ENCODE measurements around the gene DCAF17.

The DCAF17 gene

DNA sequence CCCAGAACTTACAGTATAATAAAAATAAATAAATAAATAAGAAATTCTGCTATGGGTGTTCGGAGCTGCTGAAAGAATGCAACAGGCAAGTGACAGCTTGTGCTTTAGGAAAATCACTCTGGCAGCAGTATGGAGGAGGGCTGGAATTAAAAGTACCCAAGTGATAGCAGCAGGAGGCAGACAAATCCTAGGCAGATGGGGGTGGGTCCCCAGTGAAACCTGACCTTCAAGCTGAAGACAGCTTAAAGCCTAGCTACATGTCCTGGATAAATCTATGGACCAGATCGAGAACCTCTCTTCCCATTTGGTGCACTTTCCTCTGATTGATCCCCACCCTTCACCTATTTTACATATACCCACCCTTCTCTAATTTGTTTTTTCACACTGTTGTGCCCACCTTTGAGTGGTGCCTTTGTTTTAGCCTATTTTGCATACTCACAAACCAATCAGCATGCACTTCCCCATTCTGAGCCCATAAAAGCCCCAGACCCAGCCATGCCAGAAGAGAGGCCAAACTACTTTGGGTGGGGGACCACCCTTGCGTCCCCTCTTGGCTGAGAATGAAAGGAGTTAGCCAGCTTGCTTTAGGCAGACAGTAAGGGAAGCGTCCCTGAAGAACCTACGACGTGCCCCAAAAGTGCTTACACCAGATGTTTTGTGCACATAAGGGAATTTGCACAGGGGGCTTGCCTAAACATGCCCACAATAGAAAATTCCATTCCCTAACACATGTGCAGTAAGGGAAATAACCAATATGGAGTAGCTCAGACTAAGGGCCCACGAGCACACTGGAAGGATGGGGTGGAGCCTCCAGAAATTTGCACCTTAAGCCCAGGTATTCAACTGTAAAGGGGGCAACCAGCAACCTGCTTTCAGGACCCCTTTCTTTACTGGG, 3.3 kb upstream of the DCAF17 start:
- H3K27ac ChIP-seq, result no peak overlapping the region; the same call in 1 of the 2 replicates
- TF ChIP-seq, protein P1, sequence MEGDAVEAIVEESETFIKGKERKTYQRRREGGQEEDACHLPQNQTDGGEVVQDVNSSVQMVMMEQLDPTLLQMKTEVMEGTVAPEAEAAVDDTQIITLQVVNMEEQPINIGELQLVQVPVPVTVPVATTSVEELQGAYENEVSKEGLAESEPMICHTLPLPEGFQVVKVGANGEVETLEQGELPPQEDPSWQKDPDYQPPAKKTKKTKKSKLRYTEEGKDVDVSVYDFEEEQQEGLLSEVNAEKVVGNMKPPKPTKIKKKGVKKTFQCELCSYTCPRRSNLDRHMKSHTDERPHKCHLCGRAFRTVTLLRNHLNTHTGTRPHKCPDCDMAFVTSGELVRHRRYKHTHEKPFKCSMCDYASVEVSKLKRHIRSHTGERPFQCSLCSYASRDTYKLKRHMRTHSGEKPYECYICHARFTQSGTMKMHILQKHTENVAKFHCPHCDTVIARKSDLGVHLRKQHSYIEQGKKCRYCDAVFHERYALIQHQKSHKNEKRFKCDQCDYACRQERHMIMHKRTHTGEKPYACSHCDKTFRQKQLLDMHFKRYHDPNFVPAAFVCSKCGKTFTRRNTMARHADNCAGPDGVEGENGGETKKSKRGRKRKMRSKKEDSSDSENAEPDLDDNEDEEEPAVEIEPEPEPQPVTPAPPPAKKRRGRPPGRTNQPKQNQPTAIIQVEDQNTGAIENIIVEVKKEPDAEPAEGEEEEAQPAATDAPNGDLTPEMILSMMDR (conservative IDR thresholded peaks at IDR 0.05), result no peak
- TF ChIP-seq ZFX (IDR thresholded peaks at IDR 0.05), result no peak

DNA sequence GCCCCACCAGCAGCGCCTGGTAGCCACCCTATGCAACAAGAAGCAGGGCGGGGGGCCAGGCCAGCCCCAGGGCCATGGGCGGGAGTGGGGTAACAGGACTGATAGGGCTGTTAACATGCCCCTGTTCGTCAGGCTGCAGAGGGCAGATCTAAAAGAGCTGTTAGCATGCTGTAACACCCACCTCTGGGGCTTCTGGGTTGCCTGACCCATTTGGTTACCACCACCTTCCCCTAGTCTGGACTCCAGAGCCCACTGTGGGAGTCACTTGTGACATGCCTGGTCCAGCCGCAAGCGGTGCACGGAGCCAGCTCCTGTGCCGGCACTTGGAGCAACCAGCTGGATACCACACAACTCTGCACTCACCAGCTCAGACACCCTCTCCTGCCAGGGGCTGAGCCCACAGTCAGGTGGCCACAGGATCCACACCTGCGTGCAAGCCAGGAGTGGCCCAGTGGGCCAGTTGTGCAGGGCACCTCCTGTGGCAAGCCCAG, 2.3 kb upstream of the DCAF17 start:
- no peak for TF ChIP-seq ZFX (IDR thresholded peaks at IDR 0.05)
- TF ChIP-seq, protein P1 (conservative IDR thresholded peaks at IDR 0.05), result no peak
- H3K27ac ChIP-seq, result peak overlapping the region; percentile 28

DNA sequence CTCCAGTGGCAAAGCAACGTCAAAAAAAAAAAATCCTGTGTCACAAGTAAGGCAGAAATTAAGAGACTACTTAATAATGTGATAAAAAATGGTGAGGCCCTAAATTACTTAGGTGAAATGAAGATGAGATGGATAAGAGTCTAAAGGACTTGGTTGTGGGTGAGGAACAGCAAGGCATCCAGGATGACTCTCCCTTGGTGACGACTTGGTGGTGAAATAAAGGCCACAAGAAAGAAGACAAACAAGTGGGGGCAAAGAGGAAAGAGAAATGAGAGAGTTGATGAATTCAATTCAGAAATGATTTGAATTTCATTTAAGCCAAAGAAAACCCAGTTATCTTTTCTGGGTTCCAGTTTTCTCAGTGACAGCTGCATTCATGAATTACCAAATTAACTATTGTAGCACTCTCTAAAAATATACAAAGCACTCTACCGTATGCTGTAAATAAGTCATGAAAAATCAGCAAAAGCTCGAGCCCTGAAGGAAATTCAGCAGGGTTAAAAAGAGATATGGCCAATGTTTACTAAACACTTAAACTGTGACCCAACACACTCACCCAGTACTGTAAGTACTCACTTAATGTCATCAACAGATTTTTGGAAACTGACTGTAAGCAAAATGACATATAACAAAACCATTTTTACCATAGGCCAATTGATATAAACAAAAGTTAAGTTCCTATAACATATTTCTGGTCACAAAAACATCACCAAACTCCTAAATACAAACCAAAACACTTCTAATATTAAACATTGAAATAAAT, 1.6 kb upstream of the DCAF17 start:
- peak overlapping the region; percentile 99 for H3K27ac ChIP-seq
- TF ChIP-seq, protein P1 (conservative IDR thresholded peaks at IDR 0.05), result no peak
- TF ChIP-seq ZFX (IDR thresholded peaks at IDR 0.05), result no peak

DNA sequence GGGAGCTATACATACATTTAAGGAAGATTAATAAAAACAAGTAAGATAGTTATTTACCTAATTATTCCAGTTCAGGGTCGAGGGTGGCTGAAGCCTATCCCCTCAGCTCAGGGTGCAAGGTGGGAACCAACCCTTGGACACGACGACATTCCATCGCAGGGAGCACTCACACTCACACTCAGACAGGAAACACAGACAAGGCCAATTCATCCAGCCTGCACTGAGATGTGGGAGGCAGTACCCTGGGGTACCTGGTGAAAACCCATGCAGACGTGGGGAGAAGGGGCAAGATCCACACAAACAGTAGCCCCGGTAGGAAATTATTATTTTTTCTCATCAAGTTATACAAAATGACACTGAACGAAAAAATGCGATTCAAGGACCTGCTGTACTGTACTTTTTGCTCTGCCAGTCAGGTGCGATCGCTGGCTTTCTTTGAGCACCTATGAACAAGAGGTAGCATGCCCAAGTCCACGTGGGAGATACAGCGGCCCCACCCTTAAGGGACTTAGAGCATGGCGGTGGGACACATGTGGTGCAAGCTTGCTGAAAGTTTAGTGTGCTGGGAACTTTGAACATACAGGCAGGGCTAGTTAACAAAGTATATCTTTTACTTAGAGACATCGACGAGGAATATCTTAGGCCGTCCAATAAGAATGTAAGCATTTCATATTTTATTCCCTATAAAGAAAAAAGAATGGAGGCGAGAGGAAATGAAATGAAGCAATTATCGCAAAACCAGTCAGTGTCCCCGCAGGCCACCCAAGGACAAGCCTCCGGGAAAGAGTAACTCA, 860 bp upstream of the DCAF17 start:
- peak overlapping the region; percentile 99 for H3K27ac ChIP-seq
- TF ChIP-seq, protein P1 (conservative IDR thresholded peaks at IDR 0.05), result no peak
- TF ChIP-seq ZFX (IDR thresholded peaks at IDR 0.05), result no peak

DNA sequence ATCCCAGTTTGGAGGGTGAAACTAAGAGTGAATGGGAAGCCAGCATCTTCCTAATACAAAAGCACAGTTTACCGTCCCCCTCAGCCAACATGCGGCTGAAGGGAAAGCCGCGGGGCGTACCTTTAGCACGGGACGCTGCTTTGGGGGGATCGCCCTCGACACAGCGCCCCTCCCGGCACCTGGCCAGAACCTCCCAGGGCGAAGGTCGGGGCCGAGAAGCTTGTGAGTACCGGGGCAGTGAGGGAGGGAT, 338 bp upstream of the DCAF17 start, which contains the start of gene METTL8:
METTL8 (minus strand) TSS at position 228 of the 250 bp plus-strand sequence. CDS start 41,805 bp downstream, outside the sequence.
- peak within 1 kb of the TSS; percentile 99 for H3K27ac ChIP-seq
- TF ChIP-seq, protein P1 (conservative IDR thresholded peaks at IDR 0.05), result no peak

DNA sequence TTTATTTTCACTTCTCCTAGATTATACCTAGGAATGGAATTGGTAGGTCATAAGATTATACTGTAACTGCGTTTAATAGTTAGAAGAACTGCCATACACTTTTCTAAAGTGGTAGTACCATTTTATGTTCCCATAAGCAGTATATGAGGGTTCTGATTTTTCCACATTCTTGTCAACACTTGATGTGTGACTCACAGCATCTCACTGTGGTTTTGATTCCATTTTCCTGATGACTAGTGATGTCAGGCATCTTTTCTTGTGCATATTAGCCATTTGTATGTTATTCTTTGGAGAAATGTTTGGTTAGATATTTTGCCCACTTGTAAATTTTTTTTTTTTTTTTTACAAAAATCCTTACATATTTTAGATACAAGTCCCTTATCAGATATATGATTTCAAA, 2.3 kb downstream of the DCAF17 start:
- TF ChIP-seq, protein P1 (conservative IDR thresholded peaks at IDR 0.05), result no peak
- TF ChIP-seq ZFX (IDR thresholded peaks at IDR 0.05), result no peak
- no peak overlapping the region for H3K27ac ChIP-seq
